Natural killer cell (primary cell): ENCODE data around the gene CBARP. TPM values are rescaled to one million over a fixed set of nuclear protein-coding genes. Genes with fewer than 3 reads are reported as not detected.
A peak's percentile ranks its signal among the peaks of the same experiment; 100 is the strongest.

Experiments
- ATAC-seq, 3 donors: fragments of 150-1000 bp in 2 of 3; fragments of 200-7000 bp in 1 of 3; cut with Tn5 transposase; 1 replicate in 1 of 3; 2 replicates in 2 of 3; pipeline ENCODE4 v1.10.0; 2021; ENCODE audit warnings: mild to moderate bottlenecking in 2 of 3, moderate library complexity in 2 of 3
- DNase-seq, 2 donors: peaks; one replicate each; pipeline versions ENCODE4 v3.0.0 to v3.0.0-alpha.2; 2013 to 2021; ENCODE audit warnings: mixed read lengths in 1 of 2
- H3K27ac ChIP-seq: one replicate; pipeline ENCODE4 v1.5.1; 2013; ENCODE audit warnings: mild to moderate bottlenecking, low read length
- H3K27me3 ChIP-seq: one replicate; pipeline ENCODE4 v1.6.1; 2013; ENCODE audit warnings: low read length; ENCODE audit not compliant: control insufficient read depth, insufficient read depth
- H3K36me3 ChIP-seq: one replicate; pipeline ENCODE4 v1.6.1; 2013; ENCODE audit warnings: low read length; ENCODE audit not compliant: control insufficient read depth, insufficient read depth
- H3K4me1 ChIP-seq: one replicate; pipeline ENCODE4 v1.6.1; 2013; ENCODE audit warnings: low read length; ENCODE audit not compliant: control insufficient read depth, insufficient read depth
- H3K4me3 ChIP-seq: one replicate; pipeline ENCODE4 v1.5.1; 2013; ENCODE audit warnings: low read length
- H3K9me3 ChIP-seq: one replicate; pipeline ENCODE4 v1.6.1; 2013; ENCODE audit warnings: low read length; ENCODE audit not compliant: control insufficient read depth, insufficient read depth
- H3K27ac Mint-ChIP-seq, 2 donors: one replicate each; pipeline ENCODE4 v1.8.0; 2022; ENCODE audit warnings: mild to moderate bottlenecking in 2 of 2, mixed read lengths in 2 of 2, moderate library complexity in 1 of 2
- H3K27me3 Mint-ChIP-seq, 2 donors: one replicate each; pipeline ENCODE4 v1.8.0; 2022; ENCODE audit warnings: low read depth in 2 of 2, mixed read lengths in 2 of 2
- H3K36me3 Mint-ChIP-seq: one replicate; pipeline ENCODE4 v1.8.0; 2022; ENCODE audit warnings: mixed read lengths
- H3K4me1 Mint-ChIP-seq, 2 donors: one replicate each; pipeline ENCODE4 v1.8.0; 2022; ENCODE audit warnings: mixed read lengths in 2 of 2
- H3K4me3 Mint-ChIP-seq: one replicate; pipeline ENCODE4 v1.8.0; 2022; ENCODE audit warnings: mild to moderate bottlenecking, moderate library complexity, mixed read lengths
- H3K9me3 Mint-ChIP-seq, 2 donors: one replicate each; pipeline ENCODE4 v1.8.0; 2022; ENCODE audit warnings: mixed read lengths in 2 of 2
- WGBS: methylation state at CpG from one replicate; pipeline ENCODE4 v1.1.7; 2013; ENCODE audit warnings: missing lambda C conversion rate; ENCODE audit not compliant: insufficient coverage; 5-methylcytosine and 5-hydroxymethylcytosine counted together
- intact Hi-C: fragments of 100-400 bp; cut with micrococcal nuclease; formaldehyde crosslinking; loops from one replicate; pipeline ENCODE4 v1.14.2; 2022
- total RNA-seq, 4 donors: library from RNA; stranded (reverse); fragments of 120-200 nt in 1 of 4; gene quantifications; one replicate each; pipeline versions ENCODE4 v1.2.3 to v1.2.4, GENCODE V29; 2013 to 2022
- TF ChIP-seq, protein P1 (sequence below): fragments of 200-600 bp; IDR thresholded peaks from one replicate; pipeline ENCODE4 v1.8.0; 2022; ENCODE audit warnings: antibody characterized with exemption

CBARP gene
- total RNA-seq, 3 donors from 2014 or later (not counting 1 experiment from before 2014, with no cell fraction given) = 0.14 to 0.41 TPM; not detected in 1

DNA sequence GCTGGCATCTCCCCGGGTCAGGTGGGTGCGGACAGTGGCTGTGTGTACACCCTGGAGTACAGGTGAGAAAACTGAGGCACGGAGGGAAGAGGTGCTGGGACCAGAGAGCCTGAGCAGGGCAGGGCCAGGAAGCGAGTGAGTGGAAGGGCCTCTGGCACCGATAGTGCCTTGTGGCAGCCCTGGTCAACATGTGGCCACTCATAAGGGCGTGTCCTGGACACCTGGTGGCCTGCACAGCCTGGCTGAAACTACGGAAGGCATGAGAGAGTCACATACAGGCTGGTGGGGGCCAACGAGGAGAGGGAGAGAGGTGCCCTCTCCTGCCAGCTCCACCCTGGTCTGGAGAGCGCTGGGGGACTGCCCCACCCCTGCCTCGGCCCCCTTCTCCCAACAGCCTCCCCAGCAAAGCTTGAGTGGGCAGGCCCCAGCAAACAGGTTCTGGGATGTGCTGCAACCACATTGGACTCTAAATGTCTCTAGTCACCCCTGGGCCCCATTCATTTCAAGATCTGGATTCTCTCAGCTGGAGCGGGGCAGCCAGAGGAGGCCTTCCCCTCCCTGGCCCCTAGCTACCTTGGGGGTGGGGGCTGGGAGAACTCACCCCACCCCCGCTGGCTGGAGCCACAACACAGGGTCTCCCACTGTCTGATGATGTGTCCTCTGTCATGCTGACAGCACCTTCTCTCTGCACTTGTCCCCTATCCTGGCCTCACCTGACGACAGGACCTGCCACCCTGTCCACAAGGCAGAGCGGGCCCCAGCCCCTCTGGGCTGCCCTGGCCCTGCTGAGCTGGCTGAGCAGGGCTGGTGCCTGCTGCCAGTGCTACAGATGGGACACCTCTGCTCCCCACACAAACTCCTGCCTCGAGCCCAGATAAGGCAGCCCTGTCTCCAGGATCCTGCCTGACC lies 5.8 kb downstream of the CBARP start:
- Mint-ChIP-seq H3K9me3 (no peaks in the 10 kb centered on the region), H3K4me3 (peak overlapping the region; percentile 21), H3K27ac (no peak overlapping the region), H3K4me1 (no peaks in the 10 kb centered on the region), H3K36me3 (no peaks in the 10 kb centered on the region), H3K27me3 (no peaks in the 10 kb centered on the region)
- no peak for DNase-seq
- no peak overlapping the region for H3K27ac ChIP-seq
- no peaks in the 10 kb centered on the region for H3K9me3 ChIP-seq
- no peak for ATAC-seq
- TF ChIP-seq, protein P1, sequence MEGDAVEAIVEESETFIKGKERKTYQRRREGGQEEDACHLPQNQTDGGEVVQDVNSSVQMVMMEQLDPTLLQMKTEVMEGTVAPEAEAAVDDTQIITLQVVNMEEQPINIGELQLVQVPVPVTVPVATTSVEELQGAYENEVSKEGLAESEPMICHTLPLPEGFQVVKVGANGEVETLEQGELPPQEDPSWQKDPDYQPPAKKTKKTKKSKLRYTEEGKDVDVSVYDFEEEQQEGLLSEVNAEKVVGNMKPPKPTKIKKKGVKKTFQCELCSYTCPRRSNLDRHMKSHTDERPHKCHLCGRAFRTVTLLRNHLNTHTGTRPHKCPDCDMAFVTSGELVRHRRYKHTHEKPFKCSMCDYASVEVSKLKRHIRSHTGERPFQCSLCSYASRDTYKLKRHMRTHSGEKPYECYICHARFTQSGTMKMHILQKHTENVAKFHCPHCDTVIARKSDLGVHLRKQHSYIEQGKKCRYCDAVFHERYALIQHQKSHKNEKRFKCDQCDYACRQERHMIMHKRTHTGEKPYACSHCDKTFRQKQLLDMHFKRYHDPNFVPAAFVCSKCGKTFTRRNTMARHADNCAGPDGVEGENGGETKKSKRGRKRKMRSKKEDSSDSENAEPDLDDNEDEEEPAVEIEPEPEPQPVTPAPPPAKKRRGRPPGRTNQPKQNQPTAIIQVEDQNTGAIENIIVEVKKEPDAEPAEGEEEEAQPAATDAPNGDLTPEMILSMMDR = no peak
- no peak overlapping the region for H3K4me3 ChIP-seq
- peaks cover under 1% of the 10 kb centered on the region for H3K4me1 ChIP-seq
- H3K36me3 ChIP-seq = peaks cover 5% of the 10 kb centered on the region
- WGBS = 84% methylated on average over 15 of the region's 15 CpGs
- peaks cover 6% of the 10 kb centered on the region for H3K27me3 ChIP-seq
- intact Hi-C loops = no loop called here

DNA sequence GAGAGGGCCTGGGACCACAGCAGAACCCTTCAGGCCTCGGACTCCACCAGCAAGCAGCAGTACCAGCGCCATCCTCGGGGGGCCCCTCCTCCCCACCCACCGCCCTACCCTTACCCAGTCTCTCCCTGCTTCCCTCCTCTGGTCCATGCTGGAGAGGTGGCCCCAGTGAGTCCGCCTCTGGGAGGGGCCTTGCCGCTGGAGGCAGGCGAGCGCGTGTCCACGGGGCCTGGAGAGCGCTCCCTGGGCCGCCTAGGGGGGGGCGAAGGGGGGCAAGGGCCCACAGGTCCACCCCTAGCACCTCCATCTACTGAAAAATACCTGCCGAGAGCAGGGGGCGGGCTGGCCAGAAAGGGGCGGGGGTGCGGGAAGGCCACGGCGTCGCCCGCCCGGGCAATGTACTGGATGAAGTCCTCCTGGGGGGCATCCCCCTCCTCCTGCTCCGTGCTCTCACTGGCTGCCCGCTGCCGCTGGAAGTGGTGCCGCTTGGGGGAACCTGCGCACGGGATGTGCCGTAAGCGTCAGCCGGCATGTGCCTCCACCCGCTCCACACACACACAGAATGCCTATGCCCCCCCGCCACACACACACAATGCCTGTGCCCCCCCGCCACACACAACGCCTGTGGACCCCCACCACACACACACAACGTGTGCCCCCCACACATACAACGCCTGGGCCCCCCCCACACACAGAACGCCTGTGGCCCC lies 6.9 kb downstream of the CBARP start:
- ATAC-seq (no peak), DNase-seq (no peak)
- Histone ChIP-seq H3K4me3 (no peak overlapping the region), H3K27me3 (no peaks in the 10 kb centered on the region), H3K36me3 (peaks cover 12% of the 10 kb centered on the region), H3K4me1 (no peaks in the 10 kb centered on the region), H3K27ac (no peak overlapping the region), H3K9me3 (no peaks in the 10 kb centered on the region)
- 90% methylated on average over 32 of the region's 38 CpGs for WGBS
- intact Hi-C loops = no loop called here
- Mint-ChIP-seq H3K36me3 (no peaks in the 10 kb centered on the region), H3K4me3 (no peak overlapping the region), H3K4me1 (no peaks in the 10 kb centered on the region), H3K27ac (no peak overlapping the region), H3K9me3 (no peaks in the 10 kb centered on the region), H3K27me3 (no peaks in the 10 kb centered on the region)
- TF ChIP-seq, protein P1 = no peak

DNA sequence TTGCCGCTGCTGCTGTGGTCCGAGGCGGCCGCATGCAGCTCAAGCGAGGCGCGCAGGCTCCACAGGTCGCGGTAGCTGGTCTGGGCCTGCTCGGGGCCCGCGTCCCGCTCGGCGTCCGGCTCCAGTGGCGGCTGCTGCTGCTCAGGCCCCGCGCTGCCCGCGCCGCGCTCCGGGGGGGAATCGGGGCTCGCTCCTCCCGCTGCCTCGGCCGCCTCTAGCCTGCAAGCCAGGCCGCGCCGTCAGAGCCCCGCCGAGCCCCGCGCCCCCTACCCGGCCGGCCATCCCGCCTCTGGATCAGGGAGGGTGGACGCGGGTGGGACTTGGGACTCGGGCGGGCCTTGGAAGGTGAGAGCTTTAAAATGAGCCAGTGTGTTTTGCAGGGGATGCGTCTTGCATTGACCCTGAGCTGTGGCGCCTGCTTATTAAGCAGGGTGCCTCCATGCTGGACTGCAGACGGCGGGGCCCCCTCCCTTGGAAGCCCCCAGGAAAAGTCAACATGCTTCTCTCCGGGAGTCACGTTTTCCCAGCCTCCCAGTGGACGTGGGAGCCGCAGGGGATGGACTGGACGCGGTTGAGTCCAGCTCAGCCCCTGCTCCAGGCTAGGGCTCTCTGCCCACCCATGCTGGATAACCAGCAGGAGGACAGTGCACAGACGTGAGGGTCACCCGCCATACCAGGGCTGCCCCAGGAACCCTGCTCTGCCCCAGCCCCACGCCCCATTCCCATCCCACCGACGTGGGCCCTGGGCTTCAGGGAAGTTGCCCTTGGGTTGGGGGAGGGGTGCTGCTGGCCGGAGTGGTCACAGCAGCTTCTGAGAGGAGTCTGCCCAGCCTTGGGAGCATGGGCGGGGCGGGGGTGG lies 7.7 kb downstream of the CBARP start:
- intact Hi-C loops = no loop called here
- Mint-ChIP-seq H3K4me3 (no peak overlapping the region), H3K9me3 (no peaks in the 10 kb centered on the region), H3K36me3 (no peaks in the 10 kb centered on the region), H3K4me1 (no peaks in the 10 kb centered on the region), H3K27me3 (no peaks in the 10 kb centered on the region), H3K27ac (no peak overlapping the region)
- Histone ChIP-seq H3K27me3 (no peaks in the 10 kb centered on the region), H3K9me3 (no peaks in the 10 kb centered on the region), H3K36me3 (peaks cover 15% of the 10 kb centered on the region), H3K4me3 (no peak overlapping the region), H3K4me1 (no peaks in the 10 kb centered on the region), H3K27ac (no peak overlapping the region)
- no peak for DNase-seq
- TF ChIP-seq, protein P1 = no peak
- WGBS = 95% methylated on average over 61 of the region's 61 CpGs
- no peak for ATAC-seq
